ENCODE results near the gene KATNAL2.
A peak's percentile ranks its signal among the peaks of the same experiment; 100 is the strongest.

Gene KATNAL2

GRCh38 chr18:47108373-47108772 is 191.0 kb downstream of the KATNAL2 start:
- no peak overlapping the region for H3K27ac ChIP-seq
- no peak overlapping the region for H3K4me3 ChIP-seq

GRCh38 chr18:47108998-47109405 is 191.6 kb downstream of the KATNAL2 start:
- H3K27ac ChIP-seq, result no peak overlapping the region

GRCh38 chr18:47109720-47110119 is 192.3 kb downstream of the KATNAL2 start:
- Histone ChIP-seq H3K27ac (no peak overlapping the region), H3K4me3 (no peak overlapping the region)

More at GRCh38 chr18:47108998-47109405, 191.6 kb downstream of the KATNAL2 start:
- no peak overlapping the region for H3K4me3 ChIP-seq

GRCh38 chr18:47110492-47111274 is 193.3 kb downstream of the KATNAL2 start:
- H3K27ac ChIP-seq, result no peak overlapping the region

GRCh38 chr18:47113796-47114540 is 196.6 kb downstream of the KATNAL2 start:
- no peak overlapping the region for H3K4me3 ChIP-seq
- no peak overlapping the region for H3K27ac ChIP-seq

More at GRCh38 chr18:47110492-47111274, 193.3 kb downstream of the KATNAL2 start:
- no peak overlapping the region for H3K4me3 ChIP-seq

- Histone ChIP-seq H3K27ac (no peak overlapping the region), H3K4me3 (no peak overlapping the region)
Observed at GRCh38 chr18:47115205-47115604, 197.8 kb downstream of the KATNAL2 start.

GRCh38 chr18:47118981-47119380 is 201.6 kb downstream of the KATNAL2 start:
- Histone ChIP-seq H3K27ac (no peak overlapping the region), H3K4me3 (no peak overlapping the region)

GRCh38 chr18:47120428-47120827 is 203.0 kb downstream of the KATNAL2 start:
- Histone ChIP-seq H3K27ac (no peak overlapping the region), H3K4me3 (no peak overlapping the region)

- H3K4me3 ChIP-seq, result no peak overlapping the region
- no peak overlapping the region for H3K27ac ChIP-seq
Observed at GRCh38 chr18:47121146-47121545, 203.7 kb downstream of the KATNAL2 start.

GRCh38 chr18:47141289-47141688 is 223.9 kb downstream of the KATNAL2 start:
- no peak overlapping the region for H3K27ac ChIP-seq
- H3K4me3 ChIP-seq, result no peak overlapping the region

GRCh38 chr18:47143153-47143552 is 225.8 kb downstream of the KATNAL2 start:
- no peak overlapping the region for H3K4me3 ChIP-seq

GRCh38 chr18:47143899-47144485 is 226.6 kb downstream of the KATNAL2 start:
- Histone ChIP-seq H3K27ac (no peak overlapping the region), H3K4me3 (no peak overlapping the region)

More at GRCh38 chr18:47143153-47143552, 225.8 kb downstream of the KATNAL2 start:
- H3K27ac ChIP-seq, result no peak overlapping the region

- no peak overlapping the region for H3K4me3 ChIP-seq
Observed at GRCh38 chr18:47146206-47146605, 228.8 kb downstream of the KATNAL2 start.

GRCh38 chr18:47149457-47150028 is 232.1 kb downstream of the KATNAL2 start:
- peak overlapping the region; percentile 61 to 90 (median 71) for H3K4me3 ChIP-seq
- peak overlapping the region in 20 of 21 experiments; percentile 87 to 99 (median 92) for H3K27ac ChIP-seq

More at GRCh38 chr18:47146206-47146605, 228.8 kb downstream of the KATNAL2 start:
- no peak overlapping the region for H3K27ac ChIP-seq

GRCh38 chr18:47150029-47150823 is 232.8 kb downstream of the KATNAL2 start, which contains the start of gene HDHD2:
Gene HDHD2, minus strand, starts transcription at chr18:47150500. Its CDS starts 14,061 bp downstream, at chr18:47136439.
- peak within 1 kb of the TSS; percentile 60 to 99 (median 91) for H3K27ac ChIP-seq
- H3K4me3 ChIP-seq, result peak within 1 kb of the TSS; percentile 61 to 90 (median 71)

- Histone ChIP-seq H3K27ac (peak overlapping the region; percentile 29 to 99 (median 91)), H3K4me3 (peak overlapping the region; percentile 61 to 90 (median 71))
Observed at GRCh38 chr18:47150824-47151366, 233.5 kb downstream of the KATNAL2 start.

GRCh38 chr18:47151439-47151838 is 234.0 kb downstream of the KATNAL2 start:
- Histone ChIP-seq H3K27ac (peak overlapping the region in 10 of 21 experiments; percentile 87 to 99 (median 92)), H3K4me3 (peak overlapping the region in 1 of 7 experiments; percentile 61)
